Astrocyte of the cerebellum (primary cell): ENCODE data around the gene PPP1R11.
A peak's percentile ranks its signal among the peaks of the same experiment; 100 is the strongest.

Source experiments
- DNase-seq: peaks from one replicate; pipeline ENCODE4 v3.0.0-alpha.2; 2011; ENCODE audit warnings: low read depth
- H3K4me3 ChIP-seq: 2 replicates; pipeline ENCODE4 v1.5.1; 2011; ENCODE audit warnings: mild to moderate bottlenecking, low read depth, low read length, moderate library complexity
- in situ Hi-C: cut with HindIII; loops from 2 replicates; pipeline ENCODE4 v1.10.0; 2017; ENCODE audit warnings: low sequenced_read_pairs
- TF ChIP-seq, protein P1 (sequence below): IDR thresholded peaks from 2 replicates; pipeline ENCODE4 v1.5.1; 2012; ENCODE audit warnings: low read length, low read depth, moderate library complexity, mild to moderate bottlenecking; ENCODE audit errors: missing control alignments

PPP1R11 gene

DNA sequence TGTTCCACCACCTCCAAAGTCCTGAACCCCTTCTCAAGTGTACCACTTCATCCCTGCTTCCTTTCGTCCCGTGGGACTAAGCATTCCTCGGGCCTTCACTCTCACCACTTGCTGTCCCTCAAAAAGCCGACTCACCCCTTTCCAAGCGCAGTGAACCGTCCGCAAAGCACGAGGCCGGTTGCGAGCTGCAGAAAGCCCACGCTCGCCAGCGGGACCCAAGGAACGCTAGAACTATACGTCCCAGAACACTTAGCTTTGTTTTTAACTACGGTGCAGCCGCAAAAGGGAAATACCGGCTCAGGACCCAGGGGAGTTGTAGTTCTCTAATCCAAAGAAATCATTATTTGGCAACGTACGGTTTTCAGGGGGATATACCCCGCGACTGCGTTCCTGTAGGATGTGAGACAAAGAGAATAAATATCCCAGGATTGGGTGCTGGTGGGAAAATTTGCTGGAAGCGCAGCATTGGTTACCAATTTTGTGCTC, 6.3 kb upstream of the PPP1R11 start:
- peak overlapping the region; percentile 84 for H3K4me3 ChIP-seq
- no peak for DNase-seq
- in situ Hi-C loops: loop anchor here (25.0 kb wide), 1 partner anchor 1298 kb away; no protein-coding TSS in a partner anchor
- TF ChIP-seq, protein P1, sequence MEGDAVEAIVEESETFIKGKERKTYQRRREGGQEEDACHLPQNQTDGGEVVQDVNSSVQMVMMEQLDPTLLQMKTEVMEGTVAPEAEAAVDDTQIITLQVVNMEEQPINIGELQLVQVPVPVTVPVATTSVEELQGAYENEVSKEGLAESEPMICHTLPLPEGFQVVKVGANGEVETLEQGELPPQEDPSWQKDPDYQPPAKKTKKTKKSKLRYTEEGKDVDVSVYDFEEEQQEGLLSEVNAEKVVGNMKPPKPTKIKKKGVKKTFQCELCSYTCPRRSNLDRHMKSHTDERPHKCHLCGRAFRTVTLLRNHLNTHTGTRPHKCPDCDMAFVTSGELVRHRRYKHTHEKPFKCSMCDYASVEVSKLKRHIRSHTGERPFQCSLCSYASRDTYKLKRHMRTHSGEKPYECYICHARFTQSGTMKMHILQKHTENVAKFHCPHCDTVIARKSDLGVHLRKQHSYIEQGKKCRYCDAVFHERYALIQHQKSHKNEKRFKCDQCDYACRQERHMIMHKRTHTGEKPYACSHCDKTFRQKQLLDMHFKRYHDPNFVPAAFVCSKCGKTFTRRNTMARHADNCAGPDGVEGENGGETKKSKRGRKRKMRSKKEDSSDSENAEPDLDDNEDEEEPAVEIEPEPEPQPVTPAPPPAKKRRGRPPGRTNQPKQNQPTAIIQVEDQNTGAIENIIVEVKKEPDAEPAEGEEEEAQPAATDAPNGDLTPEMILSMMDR: no peak

DNA sequence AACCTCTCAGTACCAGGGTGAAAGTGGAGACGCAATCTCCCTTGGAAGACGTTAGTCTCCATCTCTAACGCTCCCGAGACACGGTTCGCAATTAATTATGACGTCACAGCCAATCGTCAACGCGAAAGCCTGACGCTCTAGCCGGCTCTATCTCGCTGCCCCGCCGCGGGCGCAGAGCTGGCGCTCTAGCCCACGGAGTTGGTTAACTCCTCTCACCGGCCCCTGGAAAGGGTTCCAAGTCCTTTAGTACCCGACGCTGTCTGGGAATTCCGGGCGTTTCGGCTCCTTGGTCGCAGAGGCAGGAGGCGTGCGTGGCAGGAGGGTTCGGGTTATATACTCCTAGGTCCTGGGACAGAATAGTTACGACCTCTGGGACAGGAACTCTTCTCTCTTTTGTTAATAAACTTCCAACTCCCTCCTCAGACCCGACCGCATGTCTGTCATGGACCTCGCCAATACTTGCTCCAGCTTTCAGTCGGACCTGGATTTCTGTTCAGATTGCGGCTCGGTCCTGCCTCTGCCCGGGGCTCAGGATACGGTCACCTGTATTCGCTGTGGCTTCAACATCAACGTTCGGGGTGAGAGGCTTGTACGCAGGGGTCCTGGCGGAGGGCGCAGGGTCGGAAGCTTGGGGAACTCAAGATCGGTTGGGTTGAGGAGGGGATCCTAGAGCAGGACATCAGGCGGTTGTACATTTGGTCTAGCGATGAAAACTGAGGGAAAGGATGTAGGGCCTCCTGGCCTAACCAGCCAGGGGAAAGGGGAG, 5.7 kb upstream of the PPP1R11 start, which contains the start of gene POLR1H:
Gene POLR1H, plus strand, starts transcription at position 174 of the 766 bp plus-strand sequence. Its CDS starts 260 bp downstream, at position 434.
- H3K4me3 ChIP-seq: peak within 1 kb of the TSS; percentile 84
- DNase-seq: peak; percentile 92
- in situ Hi-C loops: loop anchor here (25.0 kb wide), 1 partner anchor 1299 kb away; no protein-coding TSS in a partner anchor
- TF ChIP-seq, protein P1: no peak

DNA sequence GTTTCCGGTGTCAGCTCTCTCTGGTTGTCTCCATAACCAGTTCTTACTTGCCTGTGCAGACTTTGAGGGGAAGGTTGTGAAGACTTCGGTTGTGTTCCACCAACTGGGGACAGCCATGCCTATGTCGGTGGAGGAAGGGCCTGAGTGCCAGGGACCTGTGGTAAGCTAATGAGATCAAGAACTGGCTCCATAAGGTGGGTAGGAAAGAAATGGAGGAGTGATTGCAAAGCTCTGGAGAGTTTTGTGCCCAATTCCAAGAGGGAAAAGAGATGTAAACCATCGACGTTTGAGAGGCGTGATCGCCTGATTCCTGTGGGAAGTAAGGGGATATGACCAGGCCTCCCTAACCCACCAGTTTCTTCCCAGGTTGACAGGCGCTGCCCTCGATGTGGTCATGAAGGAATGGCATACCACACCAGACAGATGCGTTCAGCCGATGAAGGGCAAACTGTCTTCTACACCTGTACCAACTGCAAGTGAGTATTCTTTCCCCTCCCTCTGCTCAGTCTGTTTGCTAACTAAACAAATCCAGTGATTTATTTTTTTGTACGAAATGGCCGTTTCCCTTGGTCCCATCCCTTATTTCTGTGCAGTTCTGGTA, 5.0 kb upstream of the PPP1R11 start:
- TF ChIP-seq, protein P1: no peak
- in situ Hi-C loops: loop anchor here (25.0 kb wide), 1 partner anchor 1300 kb away; no protein-coding TSS in a partner anchor
- peak overlapping the region; percentile 84 for H3K4me3 ChIP-seq
- DNase-seq: no peak

DNA sequence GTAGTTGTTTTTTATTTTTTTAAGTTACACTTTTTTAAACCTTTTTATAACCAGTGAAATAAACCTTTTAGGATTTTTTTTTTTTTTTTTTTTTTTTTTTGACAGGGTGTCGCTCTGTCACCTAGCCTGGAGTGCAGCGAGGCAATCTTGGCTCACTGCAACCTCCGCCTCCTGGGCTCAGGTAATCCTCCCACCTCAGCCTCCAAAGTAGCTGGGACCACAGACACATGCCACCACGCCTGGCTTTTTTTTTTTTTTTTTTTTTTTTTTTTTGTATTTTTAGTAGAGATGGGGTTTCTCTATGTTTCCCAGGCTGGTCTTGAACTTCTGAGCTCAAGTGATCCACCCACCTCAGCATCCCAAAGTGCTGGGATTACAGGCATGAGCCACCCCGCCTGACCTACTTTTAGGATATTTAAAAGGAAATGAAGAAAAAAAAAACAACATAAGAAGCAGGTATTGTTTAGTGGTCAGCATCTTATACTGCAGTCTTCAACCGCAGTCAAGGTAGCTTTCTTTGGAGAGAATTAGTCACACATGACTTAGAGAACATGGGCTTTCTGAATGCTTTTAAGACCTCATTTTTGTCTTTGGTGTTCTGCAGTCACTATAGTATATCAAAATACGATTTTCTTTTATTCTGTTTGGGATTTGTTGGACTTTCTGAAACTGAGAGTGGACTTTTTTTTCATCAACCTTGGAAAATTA, 4.4 kb upstream of the PPP1R11 start:
- in situ Hi-C loops: loop anchor here (25.0 kb wide), 1 partner anchor 1300 kb away; no protein-coding TSS in a partner anchor
- DNase-seq: no peak
- TF ChIP-seq, protein P1: no peak
- H3K4me3 ChIP-seq: peak overlapping the region; percentile 84

DNA sequence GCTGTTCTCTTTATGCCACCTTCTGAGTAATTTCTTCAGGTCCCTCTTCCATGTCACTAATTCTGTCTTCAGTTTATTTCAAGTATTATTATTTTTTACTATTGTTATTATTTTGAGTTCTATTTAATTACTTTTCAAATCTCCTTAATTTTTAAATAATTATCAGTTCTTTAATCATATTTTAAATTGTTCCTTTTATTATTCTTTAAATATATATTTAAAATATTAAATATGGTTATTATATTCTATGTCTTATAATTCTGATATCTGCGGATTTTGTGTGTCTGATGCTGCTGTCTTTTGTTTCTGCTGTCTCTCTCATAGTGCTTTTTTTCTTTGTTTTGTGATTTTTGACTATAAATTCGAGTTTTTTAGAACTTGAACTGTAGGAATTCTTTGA, 3.7 kb upstream of the PPP1R11 start:
- TF ChIP-seq, protein P1: no peak
- in situ Hi-C loops: loop anchor here (25.0 kb wide), 1 partner anchor 1301 kb away; no protein-coding TSS in a partner anchor
- no peak for DNase-seq
- H3K4me3 ChIP-seq: no peak overlapping the region

DNA sequence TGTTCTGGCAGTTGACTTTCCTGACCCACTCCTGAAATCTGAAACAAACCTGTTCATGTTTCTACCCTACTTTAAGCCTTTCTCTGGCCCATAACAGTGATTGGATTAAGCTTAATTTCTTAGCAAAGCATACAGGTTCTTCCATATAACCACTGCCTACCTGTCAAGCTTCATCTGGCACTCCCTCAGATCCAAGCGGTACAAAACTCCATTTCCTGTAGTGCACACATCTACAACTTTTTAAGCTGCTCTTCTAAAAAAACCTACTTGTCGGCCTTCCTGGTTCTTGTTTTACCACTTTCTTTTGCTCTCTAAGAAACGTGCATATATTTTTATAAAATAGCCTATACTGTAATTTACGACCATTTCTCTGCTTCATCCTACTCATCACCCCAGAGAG, 916 bp upstream of the PPP1R11 start:
- TF ChIP-seq, protein P1: no peak
- in situ Hi-C loops: loop anchor here (25.0 kb wide), 1 partner anchor 1304 kb away; no protein-coding TSS in a partner anchor
- no peak for DNase-seq
- peak overlapping the region; percentile 82 for H3K4me3 ChIP-seq
